Neural cell (in vitro differentiated cells): ENCODE results near the gene PSMA7. TPM values are rescaled to one million over a fixed set of nuclear protein-coding genes. Genes with fewer than 3 reads are reported as not detected.

ENCODE experiments used
- H2AFZ ChIP-seq: fragments of 200-600, 300-800 bp; sonication (generic), shearing (Covaris generic); 2 replicates; pipeline ENCODE4 v1.6.0; 2014; ENCODE audit warnings: low read depth, mild to moderate bottlenecking, antibody characterized with exemption, low read length, moderate library complexity
- H3F3A ChIP-seq: fragments of 200-600 bp; shearing (Covaris generic); 2 replicates; pipeline ENCODE4 v1.6.1; 2016; ENCODE audit warnings: mild to moderate bottlenecking, moderate library complexity, mixed read lengths, antibody characterized with exemption, low read length; ENCODE audit not compliant: insufficient read depth, poor library complexity, severe bottlenecking
- H3K27ac ChIP-seq: fragments of 200-600, 300-800 bp; sonication (generic), shearing (Covaris generic); 2 replicates; pipeline ENCODE4 v1.5.1; 2014; ENCODE audit warnings: mild to moderate bottlenecking, low read length, moderate library complexity
- H3K27me3 ChIP-seq: fragments of 300-800, 200-600 bp; sonication (generic), shearing (Covaris generic); 2 replicates; pipeline ENCODE4 v1.6.0; 2014; ENCODE audit warnings: mild to moderate bottlenecking, low read depth, low read length, moderate library complexity; ENCODE audit not compliant: insufficient read depth
- H3K36me3 ChIP-seq: fragments of 300-800, 200-600 bp; sonication (generic), shearing (Covaris generic); 2 replicates; pipeline ENCODE4 v1.5.1; 2014; ENCODE audit warnings: mild to moderate bottlenecking, antibody characterized with exemption, low read length, moderate library complexity; ENCODE audit not compliant: insufficient read depth
- H3K4me2 ChIP-seq: fragments of 300-800, 200-600 bp; sonication (generic), shearing (Covaris generic); 2 replicates; pipeline ENCODE4 v1.6.0; 2014; ENCODE audit warnings: mild to moderate bottlenecking, low read length
- H3K4me3 ChIP-seq: fragments of 300-800, 200-600 bp; sonication (generic), shearing (Covaris generic); 2 replicates; pipeline ENCODE4 v1.5.1; 2014; ENCODE audit warnings: mild to moderate bottlenecking, low read length, moderate library complexity
- H3K79me2 ChIP-seq: fragments of 200-600 bp; shearing (Covaris generic); replicated peaks from 2 replicates; pipeline ENCODE4 v1.6.0; 2014; ENCODE audit warnings: mild to moderate bottlenecking, low read length, moderate library complexity; ENCODE audit not compliant: insufficient read depth
- H3K9ac ChIP-seq: fragments of 300-800, 200-600 bp; sonication (generic), shearing (Covaris generic); 2 replicates; pipeline ENCODE4 v1.6.1; 2016; ENCODE audit warnings: mild to moderate bottlenecking, low read length, mixed read lengths
- H3K9me2 ChIP-seq: fragments of 200-600 bp; shearing (Covaris generic); 2 replicates; pipeline ENCODE4 v1.6.1; 2016; ENCODE audit warnings: mild to moderate bottlenecking, low read length, mixed read lengths; ENCODE audit not compliant: insufficient read depth
- H3K9me3 ChIP-seq: fragments of 200-600, 300-800 bp; sonication (generic), shearing (Covaris generic); 2 replicates; pipeline ENCODE4 v1.6.1; 2016; ENCODE audit warnings: mild to moderate bottlenecking, mixed run types, low read length, moderate library complexity, mixed read lengths
- H4K20me1 ChIP-seq: fragments of 200-600 bp; shearing (Covaris generic); 2 replicates; pipeline ENCODE4 v1.6.1; 2016; ENCODE audit warnings: mild to moderate bottlenecking, mixed run types; ENCODE audit not compliant: insufficient read depth
- CTCF ChIP-seq: fragments of 450-650 bp; IDR thresholded peaks from 2 replicates; pipeline ENCODE4 v1.5.1; 2014; ENCODE audit warnings: antibody characterized with exemption, mild to moderate bottlenecking, moderate library complexity; ENCODE audit not compliant: poor library complexity, severe bottlenecking
- EP300 ChIP-seq: fragments of 450-650 bp; conservative IDR thresholded peaks from 2 replicates; pipeline ENCODE4 v1.6.1; 2014; ENCODE audit warnings: antibody characterized with exemption, mild to moderate bottlenecking, moderate library complexity; ENCODE audit not compliant: poor library complexity, severe bottlenecking
- EZH2 ChIP-seq: fragments of 200-600, 300-800 bp; shearing (Covaris generic), sonication (generic); IDR thresholded peaks from 2 replicates; pipeline ENCODE4 v1.6.1; 2014; ENCODE audit warnings: antibody characterized with exemption, low read length, borderline replicate concordance, mild to moderate bottlenecking; ENCODE audit not compliant: insufficient read depth, poor library complexity, severe bottlenecking
- MXI1 ChIP-seq: fragments of 450-650 bp; conservative IDR thresholded peaks from 2 replicates; pipeline ENCODE4 v1.6.1; 2014; ENCODE audit warnings: antibody characterized with exemption, mild to moderate bottlenecking; ENCODE audit not compliant: poor library complexity, severe bottlenecking
- POLR2AphosphoS5 ChIP-seq: IDR thresholded peaks from 2 replicates; pipeline ENCODE4 v1.6.1; 2012
- RAD21 ChIP-seq: fragments of 450-650 bp; conservative IDR thresholded peaks from 2 replicates; pipeline ENCODE4 v1.6.1; 2014; ENCODE audit warnings: antibody characterized with exemption, mild to moderate bottlenecking, moderate library complexity
- REST ChIP-seq: IDR thresholded peaks from 2 replicates; pipeline ENCODE4 v1.6.1; 2012; ENCODE audit warnings: borderline replicate concordance
- SMC3 ChIP-seq: fragments of 450-650 bp; conservative IDR thresholded peaks from 2 replicates; pipeline ENCODE4 v1.6.1; 2014; ENCODE audit warnings: antibody characterized with exemption, mild to moderate bottlenecking, moderate library complexity; ENCODE audit not compliant: poor library complexity
- TAF1 ChIP-seq: IDR thresholded peaks from 2 replicates; pipeline ENCODE4 v1.6.1; 2012; ENCODE audit warnings: low read depth
- polyA plus RNA-seq: library from polyadenylated mRNA; depleted of rRNA; stranded (reverse); fragments of >200 nt; gene quantifications from 2 replicates; pipeline ENCODE4 v1.2.3, GENCODE V29; 2014

PSMA7 gene
- polyA plus RNA-seq, 1 donor from 2014 or later, result 874 TPM

- Histone ChIP-seq H3K27me3 (no peaks in the 10 kb centered on the region), H4K20me1 (no peaks in the 10 kb centered on the region), H3K9me2 (no peaks in the 10 kb centered on the region), H3K9me3 (no peaks in the 10 kb centered on the region), H2AFZ (no peak overlapping the region), H3K79me2 (peaks cover 4% of the 10 kb centered on the region), H3K27ac (no peak overlapping the region), H3F3A (no peaks in the 10 kb centered on the region), H3K4me2 (no peak overlapping the region), H3K9ac (no peak overlapping the region), H3K4me3 (no peak overlapping the region), H3K36me3 (no peaks in the 10 kb centered on the region)
- TF ChIP-seq EP300, result no peak
- TF ChIP-seq TAF1, result no peak
- TF ChIP-seq MXI1, result no peak
- TF ChIP-seq POLR2AphosphoS5, result no peak
- TF ChIP-seq EZH2, result no peak
- TF ChIP-seq RAD21, result no peak
Measured at GRCh38 chr20:62162765-62163484, 19.7 kb upstream of the PSMA7 start.

GRCh38 chr20:62161347-62161746 lies 18.2 kb upstream of the PSMA7 start:
- Histone ChIP-seq H3K4me3 (no peak overlapping the region), H3K79me2 (peaks cover 19% of the 10 kb centered on the region), H4K20me1 (peaks cover 12% of the 10 kb centered on the region), H3K4me2 (no peak overlapping the region), H3K9me2 (no peaks in the 10 kb centered on the region), H3K36me3 (no peaks in the 10 kb centered on the region), H3K9me3 (no peaks in the 10 kb centered on the region), H3K9ac (no peak overlapping the region), H3F3A (no peaks in the 10 kb centered on the region), H3K27me3 (no peaks in the 10 kb centered on the region), H3K27ac (no peak overlapping the region), H2AFZ (no peak overlapping the region)
- TF ChIP-seq MXI1 (no peak), REST (no peak), TAF1 (no peak), CTCF (no peak), SMC3 (no peak), RAD21 (no peak), EZH2 (no peak), POLR2AphosphoS5 (no peak), EP300 (no peak)
